K562 (cell line): ENCODE measurements around the gene CENPN. TPM values are rescaled to one million over a fixed set of nuclear protein-coding genes. Genes with fewer than 3 reads are reported as not detected.

Source experiments
- ADNP ChIP-seq: fragments of 200-800 bp; sonication (Bioruptor generic); IDR thresholded peaks from 2 replicates; pipeline ENCODE4 v1.6.1; 2016; ENCODE audit warnings: missing genetic modification characterization, missing compliant biosample characterization
- ARID1B ChIP-seq: fragments of 450-650 bp; IDR thresholded peaks from 2 replicates; pipeline ENCODE4 v1.6.1; 2016; ENCODE audit warnings: antibody characterized with exemption, mild to moderate bottlenecking, inconsistent platforms
- CHAMP1 ChIP-seq: fragments of 450-650 bp; IDR thresholded peaks from 2 replicates; pipeline ENCODE4 v1.6.1; 2016; ENCODE audit warnings: mild to moderate bottlenecking
- E2F3 ChIP-seq: fragments of 250-450 bp; sonication (Bioruptor Pico); IDR thresholded peaks from 2 replicates; pipeline ENCODE4 v1.4.0; 2020; ENCODE audit warnings: mild to moderate bottlenecking
- EHMT2 ChIP-seq: fragments of 450-650 bp; IDR thresholded peaks from 2 replicates; pipeline ENCODE4 v1.6.1; 2018; ENCODE audit warnings: antibody characterized with exemption
- ELF2 ChIP-seq: fragments of 250-450 bp; sonication (Bioruptor Pico); IDR thresholded peaks from 2 replicates; pipeline ENCODE4 v1.5.0; 2021; ENCODE audit warnings: mild to moderate bottlenecking
- ERF ChIP-seq: fragments of 450-650 bp; formaldehyde crosslinking; IDR thresholded peaks from 2 replicates; pipeline ENCODE4 v1.4.0; 2020; ENCODE audit warnings: mild to moderate bottlenecking, mixed read lengths
- HCFC1 ChIP-seq: IDR thresholded peaks from 2 replicates; pipeline ENCODE4 v1.6.1; 2012; ENCODE audit warnings: low read depth, low read length, improper control_type of control experiment
- HDGF ChIP-seq: fragments of 450-650 bp; IDR thresholded peaks from 2 replicates; pipeline ENCODE4 v1.6.1; 2016
- HNRNPK ChIP-seq: fragments of 200-400 bp; formaldehyde crosslinking; IDR thresholded peaks from one replicate; pipeline ENCODE4 v1.6.1; 2018; ENCODE audit warnings: mild to moderate bottlenecking, low read depth, low read length; ENCODE audit not compliant: poor library complexity, severe bottlenecking
- IRF9 ChIP-seq: fragments of 450-650 bp; IDR thresholded peaks from 2 replicates; pipeline ENCODE4 v1.6.1; 2016; ENCODE audit warnings: missing biosample characterization, missing genetic modification characterization
- KLF13 ChIP-seq: fragments of 450-650 bp; IDR thresholded peaks from 2 replicates; pipeline ENCODE4 v1.6.1; 2016; ENCODE audit warnings: missing genetic modification characterization, low read depth, mild to moderate bottlenecking, missing compliant biosample characterization, moderate library complexity, borderline replicate concordance
- KLF16 ChIP-seq: IDR thresholded peaks from 2 replicates; pipeline ENCODE4 v1.6.1; 2016; ENCODE audit warnings: antibody characterized with exemption
- MCM2 ChIP-seq: fragments of 450-650 bp; IDR thresholded peaks from 2 replicates; pipeline ENCODE4 v1.6.1; 2017; ENCODE audit warnings: low read depth, mild to moderate bottlenecking
- NBN ChIP-seq: fragments of 450-650 bp; IDR thresholded peaks from 2 replicates; pipeline ENCODE4 v1.6.1; 2016; ENCODE audit warnings: low read depth, mild to moderate bottlenecking
- NFRKB ChIP-seq: fragments of 450-650 bp; IDR thresholded peaks from 2 replicates; pipeline ENCODE4 v1.6.1; 2016; ENCODE audit warnings: low read depth
- NFXL1 ChIP-seq: fragments of 450-650 bp; formaldehyde crosslinking; IDR thresholded peaks from 2 replicates; pipeline ENCODE4 v1.4.0; 2021; ENCODE audit warnings: mild to moderate bottlenecking
- NR2C2 ChIP-seq, 2 experiments: fragments of 200-800 bp in 1 of 2; sonication (Bioruptor generic) in 1 of 2; sonication (generic) in 1 of 2; formaldehyde crosslinking in 1 of 2; IDR thresholded peaks; 2 replicates each; pipeline versions ENCODE4 v1.6.1 to v1.8.0; 2016 to 2022; ENCODE audit warnings: mild to moderate bottlenecking in 1 of 2, missing compliant biosample characterization in 1 of 2, missing genetic modification characterization in 1 of 2, missing genetic modification reagents in 1 of 2
- NUFIP1 ChIP-seq: fragments of 450-650 bp; IDR thresholded peaks from 2 replicates; pipeline ENCODE4 v1.6.1; 2018; ENCODE audit not compliant: partially characterized antibody
- RBM14 ChIP-seq: fragments of 200-400 bp; formaldehyde crosslinking; IDR thresholded peaks from 2 replicates; pipeline ENCODE4 v1.6.1; 2018; ENCODE audit warnings: low read depth, mild to moderate bottlenecking, low read length, moderate library complexity, borderline replicate concordance; ENCODE audit not compliant: insufficient read depth
- RCOR1 ChIP-seq, 2 experiments: IDR thresholded peaks; 2 replicates each; pipeline ENCODE4 v1.6.1; 2012; ENCODE audit warnings: low read depth in 2 of 2, low read length in 2 of 2, borderline replicate concordance in 1 of 2, improper control_type of control experiment in 1 of 2
- SMARCC2 ChIP-seq: fragments of 450-650 bp; IDR thresholded peaks from 2 replicates; pipeline ENCODE4 v1.6.1; 2017; ENCODE audit warnings: antibody characterized with exemption, moderate library complexity, mild to moderate bottlenecking, low read depth
- SREBF1 ChIP-seq: fragments of 150-350 bp; IDR thresholded peaks from 2 replicates; pipeline ENCODE4 v1.6.1; 2014; ENCODE audit warnings: antibody characterized with exemption, low read depth, low read length, borderline replicate concordance
- TOE1 ChIP-seq, 2 experiments: fragments of 450-650 bp in 1 of 2; sonication (generic) in 1 of 2; formaldehyde crosslinking in 1 of 2; IDR thresholded peaks; 2 replicates each; pipeline versions ENCODE4 v1.7.1 to v1.8.0; 2016 to 2022; ENCODE audit warnings: borderline replicate concordance in 2 of 2, mild to moderate bottlenecking in 2 of 2, antibody characterized with exemption in 1 of 2, inconsistent platforms in 1 of 2, low read depth in 1 of 2, missing genetic modification reagents in 1 of 2, moderate library complexity in 1 of 2
- ZFP1 ChIP-seq: fragments of 450-650 bp; formaldehyde crosslinking; IDR thresholded peaks from 2 replicates; pipeline ENCODE4 v1.4.0; 2020; ENCODE audit warnings: mild to moderate bottlenecking, mixed read lengths
- ZNF436 ChIP-seq: fragments of 250-450, 450-650 bp; sonication (Bioruptor Pico); formaldehyde crosslinking; IDR thresholded peaks from 2 replicates; pipeline ENCODE4 v1.7.0; 2020; ENCODE audit warnings: mild to moderate bottlenecking
- ZNF551 ChIP-seq: fragments of 250-450 bp; sonication (Bioruptor Pico); IDR thresholded peaks from 2 replicates; pipeline ENCODE4 v1.5.0; 2021; ENCODE audit warnings: mild to moderate bottlenecking, moderate library complexity
- ZNF57 ChIP-seq: fragments of 450-650 bp; formaldehyde crosslinking; IDR thresholded peaks from 2 replicates; pipeline ENCODE4 v1.4.0; 2020; ENCODE audit warnings: mild to moderate bottlenecking, moderate library complexity
- ZNF583 ChIP-seq: fragments of 250-450 bp; sonication (Bioruptor Pico); IDR thresholded peaks from 2 replicates; pipeline ENCODE4 v1.4.0; 2020
- polyA plus RNA-seq, 8 experiments: library from polyadenylated mRNA; depleted of rRNA in 4 of 8; stranded (reverse) in 5 of 8; unstranded in 3 of 8; fragments of >200 nt; fragmentation: Nextera tagmentation in 2 of 8; fragmentation: Illumina TruSeq in 1 of 8; extraction: Ambion mirVana in 2 of 8; extraction: Trizol in 1 of 8; gene quantifications; 2 replicates each; pipeline versions ENCODE4 v1.2.1 to v1.2.3, GENCODE V29; 2011 to 2014; ENCODE audit warnings: inconsistent platforms in 1 of 8, missing spikeins in 1 of 8
- total RNA-seq, 7 experiments: library from RNA; depleted of rRNA in 6 of 7; stranded (reverse); fragments of >200 nt in 6 of 7; fragmentation: Illumina TruSeq in 2 of 7; extraction: Trizol in 2 of 7; gene quantifications; 2 replicates each; pipeline versions ENCODE4 v1.2.1 to v1.2.3, GENCODE V29; 2011 to 2021; ENCODE audit warnings: low replicate concordance in 1 of 7

The CENPN gene
- total and polyA plus RNA-seq, 9 of the 15 experiments (the other 6 are each of a cell fraction or from before 2014, with no cell fraction given), result 92.3 to 384 (median 140) TPM

- TF ChIP-seq NR2C2 (CRISPR knock-in tag; IDR thresholded peaks at IDR 0.05), result no peak
- peak; percentile 67; the same call in 1 of the 2 replicates for TF ChIP-seq NR2C2 (tag; IDR thresholded peaks at IDR 0.05)
- no peak for TF ChIP-seq MCM2
- TF ChIP-seq KLF16, result no peak
- no peak for TF ChIP-seq RBM14
- TF ChIP-seq HCFC1, result no peak
- TF ChIP-seq ARID1B, result 0 out of 2 replicates have a peak, but pooled peaks have one; percentile 14
- TF ChIP-seq SMARCC2, result no peak
- TF ChIP-seq IRF9 (tag), result no peak
- TF ChIP-seq SREBF1, result no peak
- no peak for TF ChIP-seq CHAMP1
- TF ChIP-seq NFXL1 (CRISPR knock-in tag), result no peak
- no peak for TF ChIP-seq ZNF57 (CRISPR knock-in tag)
- no peak for TF ChIP-seq NFRKB
- TF ChIP-seq ERF, result no peak
- TF ChIP-seq ZNF583, result no peak
- no peak for TF ChIP-seq ELF2 (CRISPR knock-in tag)
- TF ChIP-seq E2F3 (CRISPR knock-in tag), result no peak
- TF ChIP-seq ZNF551 (CRISPR knock-in tag), result no peak
- TF ChIP-seq NBN, result no peak
- peak; percentile 71 for TF ChIP-seq EHMT2
- TF ChIP-seq RCOR1 (IDR thresholded peaks at IDR 0.05; ENCODE audit: borderline replicate concordance in 1 of 2, low read depth in 2 of 2, low read length in 2 of 2), result no peak
- 0 out of 2 replicates have a peak, but pooled peaks have one; percentile 25 for TF ChIP-seq TOE1 (IDR thresholded peaks at IDR 0.05; ENCODE audit: borderline replicate concordance)
- TF ChIP-seq TOE1 (CRISPR knock-in tag; IDR thresholded peaks at IDR 0.05; ENCODE audit: borderline replicate concordance, low read depth), result no peak
- TF ChIP-seq ZFP1 (CRISPR knock-in tag), result no peak
- no peak for TF ChIP-seq HDGF
- TF ChIP-seq HNRNPK, result no peak
- TF ChIP-seq NUFIP1, result no peak
- no peak for TF ChIP-seq ADNP (tag)
- no peak for TF ChIP-seq ZNF436 (CRISPR knock-in tag)
- TF ChIP-seq KLF13 (tag), result no peak
Measured at GRCh38 chr16:81071805-81072204, 64.8 kb downstream of the CENPN start (continued).
